ENCODE data around the gene TASP1. TPM values are rescaled to one million over a fixed set of nuclear protein-coding genes. Genes with fewer than 3 reads are reported as not detected.

The TASP1 gene
- total RNA-seq, 3 donors from 2014 or later (not counting 1 experiment from before 2014, with no cell fraction given) = 15.5 to 22.3 (median 16.3) TPM

DNA sequence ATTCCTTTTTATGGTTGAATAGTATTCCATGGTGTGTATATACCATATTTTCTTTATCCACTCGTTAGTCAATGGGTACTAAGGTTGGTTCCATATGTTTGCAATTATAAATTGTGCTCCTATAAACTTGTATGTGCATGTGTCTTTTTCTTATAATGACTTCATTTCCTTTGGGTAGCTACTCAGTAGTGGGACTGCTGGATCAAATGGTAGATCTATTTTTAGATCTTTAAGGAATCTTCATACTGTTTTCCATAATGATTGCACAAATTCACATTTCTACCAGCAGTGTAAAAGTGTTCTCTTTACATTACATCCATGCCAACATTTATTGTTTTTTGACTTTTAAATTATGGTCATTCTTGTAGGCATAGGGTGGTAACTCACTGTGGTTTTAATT lies 164.3 kb downstream of the TASP1 start:
- WGBS (ENCODE audit: insufficient coverage) = no CpG with 5 or more reads among the region's 1 CpG
- no peaks in the 10 kb centered on the region for H3K9me3 Mint-ChIP-seq
- TF ChIP-seq, protein P1, sequence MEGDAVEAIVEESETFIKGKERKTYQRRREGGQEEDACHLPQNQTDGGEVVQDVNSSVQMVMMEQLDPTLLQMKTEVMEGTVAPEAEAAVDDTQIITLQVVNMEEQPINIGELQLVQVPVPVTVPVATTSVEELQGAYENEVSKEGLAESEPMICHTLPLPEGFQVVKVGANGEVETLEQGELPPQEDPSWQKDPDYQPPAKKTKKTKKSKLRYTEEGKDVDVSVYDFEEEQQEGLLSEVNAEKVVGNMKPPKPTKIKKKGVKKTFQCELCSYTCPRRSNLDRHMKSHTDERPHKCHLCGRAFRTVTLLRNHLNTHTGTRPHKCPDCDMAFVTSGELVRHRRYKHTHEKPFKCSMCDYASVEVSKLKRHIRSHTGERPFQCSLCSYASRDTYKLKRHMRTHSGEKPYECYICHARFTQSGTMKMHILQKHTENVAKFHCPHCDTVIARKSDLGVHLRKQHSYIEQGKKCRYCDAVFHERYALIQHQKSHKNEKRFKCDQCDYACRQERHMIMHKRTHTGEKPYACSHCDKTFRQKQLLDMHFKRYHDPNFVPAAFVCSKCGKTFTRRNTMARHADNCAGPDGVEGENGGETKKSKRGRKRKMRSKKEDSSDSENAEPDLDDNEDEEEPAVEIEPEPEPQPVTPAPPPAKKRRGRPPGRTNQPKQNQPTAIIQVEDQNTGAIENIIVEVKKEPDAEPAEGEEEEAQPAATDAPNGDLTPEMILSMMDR (IDR thresholded peaks at IDR 0.05) = no peak
- no peak overlapping the region for H3K4me3 ChIP-seq (ENCODE audit: low read length)
- H3K27me3 ChIP-seq (ENCODE audit: control insufficient read depth, insufficient read depth, low read length) = no peaks in the 10 kb centered on the region
- H3K4me1 ChIP-seq (ENCODE audit: control insufficient read depth, insufficient read depth, low read length) = no peaks in the 10 kb centered on the region
- intact Hi-C loops (cut with micrococcal nuclease) = no loop called here
- no peaks in the 10 kb centered on the region for H3K36me3 ChIP-seq (ENCODE audit: control insufficient read depth, insufficient read depth, low read length)
- no peak overlapping the region for H3K4me3 Mint-ChIP-seq
- DNase-seq (no peak), ATAC-seq (no peak)
- H3K27ac Mint-ChIP-seq = no peak overlapping the region
- no peak overlapping the region for H3K27ac ChIP-seq (ENCODE audit: low read length)
- no peaks in the 10 kb centered on the region for H3K36me3 Mint-ChIP-seq
- no peaks in the 10 kb centered on the region for H3K4me1 Mint-ChIP-seq
- no peaks in the 10 kb centered on the region for H3K9me3 ChIP-seq (ENCODE audit: control insufficient read depth, insufficient read depth, low read length)
- H3K27me3 Mint-ChIP-seq (ENCODE audit: low read depth in 2 of 2) = no peaks in the 10 kb centered on the region

DNA sequence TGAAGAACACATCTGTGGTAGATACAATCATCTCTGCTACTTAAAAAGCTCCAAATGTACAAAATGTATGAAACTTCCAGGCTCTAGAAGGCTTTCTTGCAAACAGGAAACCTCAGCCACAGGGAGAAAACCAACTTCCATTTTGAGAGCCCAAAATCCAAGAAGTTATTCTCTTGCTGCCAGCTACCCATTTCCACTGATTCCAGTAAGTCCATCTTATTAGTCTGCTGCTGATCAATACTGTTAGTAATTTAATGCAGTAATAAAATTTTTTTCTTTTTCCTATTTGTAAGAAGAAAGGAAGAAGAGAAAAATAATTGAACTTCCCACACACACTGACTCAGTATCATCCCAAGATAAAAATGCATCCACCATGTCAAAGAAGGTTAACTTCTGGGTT lies 169.5 kb downstream of the TASP1 start:
- no peaks in the 10 kb centered on the region for H3K36me3 Mint-ChIP-seq
- DNase-seq = no peak
- no peaks in the 10 kb centered on the region for H3K4me1 ChIP-seq (ENCODE audit: control insufficient read depth, insufficient read depth, low read length)
- no peak overlapping the region for H3K4me3 ChIP-seq (ENCODE audit: low read length)
- no peaks in the 10 kb centered on the region for H3K9me3 ChIP-seq (ENCODE audit: control insufficient read depth, insufficient read depth, low read length)
- H3K27ac ChIP-seq (ENCODE audit: low read length) = no peak overlapping the region
- H3K27ac Mint-ChIP-seq = no peak overlapping the region
- no peak for ATAC-seq
- H3K9me3 Mint-ChIP-seq = no peaks in the 10 kb centered on the region
- intact Hi-C loops (cut with micrococcal nuclease) = no loop called here
- TF ChIP-seq, protein P1 (IDR thresholded peaks at IDR 0.05) = no peak
- H3K36me3 ChIP-seq (ENCODE audit: control insufficient read depth, insufficient read depth, low read length) = no peaks in the 10 kb centered on the region
- H3K27me3 ChIP-seq (ENCODE audit: control insufficient read depth, insufficient read depth, low read length) = no peaks in the 10 kb centered on the region
- H3K27me3 Mint-ChIP-seq (ENCODE audit: low read depth in 2 of 2) = no peaks in the 10 kb centered on the region
- no peak overlapping the region for H3K4me3 Mint-ChIP-seq
- H3K4me1 Mint-ChIP-seq = no peaks in the 10 kb centered on the region

DNA sequence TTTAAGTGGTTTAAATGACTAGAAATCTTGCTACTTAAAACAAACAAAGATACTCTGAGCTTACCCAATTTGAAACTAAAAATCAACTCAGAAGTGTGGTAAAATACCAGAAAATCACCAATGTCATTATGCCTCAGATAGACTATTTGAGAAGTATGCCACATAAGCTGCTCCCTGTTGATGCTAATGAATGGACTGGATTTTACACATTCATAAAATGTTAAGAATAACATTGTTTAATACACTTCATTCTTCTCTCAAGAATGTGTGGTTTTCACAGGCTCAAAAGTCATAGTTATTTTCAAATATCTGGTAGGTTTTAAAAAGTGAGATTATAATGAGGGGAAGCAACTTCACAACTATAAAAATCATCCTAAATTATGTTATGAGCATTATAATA lies 170.6 kb downstream of the TASP1 start:
- ATAC-seq (no peak), DNase-seq (no peak)
- no peak overlapping the region for H3K4me3 Mint-ChIP-seq
- no peaks in the 10 kb centered on the region for H3K27me3 ChIP-seq (ENCODE audit: control insufficient read depth, insufficient read depth, low read length)
- H3K36me3 Mint-ChIP-seq = no peaks in the 10 kb centered on the region
- no peak overlapping the region for H3K27ac Mint-ChIP-seq
- no peaks in the 10 kb centered on the region for H3K9me3 ChIP-seq (ENCODE audit: control insufficient read depth, insufficient read depth, low read length)
- no peak overlapping the region for H3K4me3 ChIP-seq (ENCODE audit: low read length)
- TF ChIP-seq, protein P1 (IDR thresholded peaks at IDR 0.05) = no peak
- H3K36me3 ChIP-seq (ENCODE audit: control insufficient read depth, insufficient read depth, low read length) = no peaks in the 10 kb centered on the region
- no peaks in the 10 kb centered on the region for H3K4me1 ChIP-seq (ENCODE audit: control insufficient read depth, insufficient read depth, low read length)
- no peaks in the 10 kb centered on the region for H3K27me3 Mint-ChIP-seq (ENCODE audit: low read depth in 2 of 2)
- no peaks in the 10 kb centered on the region for H3K4me1 Mint-ChIP-seq
- H3K9me3 Mint-ChIP-seq = no peaks in the 10 kb centered on the region
- H3K27ac ChIP-seq (ENCODE audit: low read length) = no peak overlapping the region
- intact Hi-C loops (cut with micrococcal nuclease) = no loop called here

DNA sequence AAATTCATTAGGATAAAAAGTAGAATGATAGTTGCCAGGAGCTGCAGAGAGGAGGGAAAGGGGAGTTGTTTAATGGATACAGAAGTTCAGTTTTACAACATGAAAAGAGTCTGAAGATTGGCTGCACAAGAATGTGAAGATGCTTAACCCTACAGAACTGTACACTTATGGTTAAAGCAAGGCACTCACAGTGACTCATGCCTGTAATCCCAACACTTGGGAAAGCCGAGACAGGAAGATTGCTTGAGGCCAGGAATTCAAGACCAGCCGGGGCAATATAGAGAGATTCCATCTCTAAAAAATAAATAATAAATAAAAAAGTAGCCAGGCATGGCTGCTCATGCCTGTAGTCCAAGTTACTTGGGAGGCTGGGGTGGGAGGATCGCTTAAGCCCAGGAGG lies 174.0 kb downstream of the TASP1 start:
- no peaks in the 10 kb centered on the region for H3K36me3 Mint-ChIP-seq
- Histone ChIP-seq H3K4me3 (ENCODE audit: low read length) (no peak overlapping the region), H3K36me3 (ENCODE audit: control insufficient read depth, insufficient read depth, low read length) (no peaks in the 10 kb centered on the region), H3K27ac (ENCODE audit: low read length) (no peak overlapping the region), H3K27me3 (ENCODE audit: control insufficient read depth, insufficient read depth, low read length) (no peaks in the 10 kb centered on the region), H3K9me3 (ENCODE audit: control insufficient read depth, insufficient read depth, low read length) (no peaks in the 10 kb centered on the region), H3K4me1 (ENCODE audit: control insufficient read depth, insufficient read depth, low read length) (no peaks in the 10 kb centered on the region)
- H3K9me3 Mint-ChIP-seq = no peaks in the 10 kb centered on the region
- WGBS (ENCODE audit: insufficient coverage) = 100% methylated on average over 2 of the region's 3 CpGs
- DNase-seq = no peak
- no peak for ATAC-seq
- H3K4me1 Mint-ChIP-seq = no peaks in the 10 kb centered on the region
- intact Hi-C loops (cut with micrococcal nuclease) = no loop called here
- H3K27me3 Mint-ChIP-seq (ENCODE audit: low read depth in 2 of 2) = no peaks in the 10 kb centered on the region
- no peak overlapping the region for H3K4me3 Mint-ChIP-seq
- TF ChIP-seq, protein P1 (IDR thresholded peaks at IDR 0.05) = no peak
- H3K27ac Mint-ChIP-seq = no peak overlapping the region

Measured in natural killer cell (primary cell).